Esophagus (tissue), 2 donors: ENCODE data around the gene PARD3. TPM values are rescaled to one million over a fixed set of nuclear protein-coding genes. Genes with fewer than 3 reads are reported as not detected.

Source experiments
- H3K27ac ChIP-seq, 2 donors: one replicate each; pipeline ENCODE4 v1.5.1; 2013; ENCODE audit warnings: low read depth in 2 of 2, mild to moderate bottlenecking in 2 of 2, inconsistent platforms in 1 of 2, low read length in 1 of 2, moderate library complexity in 1 of 2
- H3K27me3 ChIP-seq, 2 donors: one replicate each; pipeline ENCODE4 v1.6.1; 2013; ENCODE audit warnings: low read length in 2 of 2, control low read depth in 1 of 2, mild to moderate bottlenecking in 1 of 2; ENCODE audit not compliant: insufficient read depth in 2 of 2, control insufficient read depth in 1 of 2
- H3K36me3 ChIP-seq, 2 donors: one replicate each; pipeline ENCODE4 v1.6.1; 2013; ENCODE audit warnings: low read length in 1 of 2; ENCODE audit not compliant: control insufficient read depth in 2 of 2, insufficient read depth in 2 of 2
- H3K4me1 ChIP-seq, 2 donors: one replicate each; pipeline ENCODE4 v1.6.1; 2013; ENCODE audit warnings: low read length in 1 of 2; ENCODE audit not compliant: control insufficient read depth in 2 of 2, insufficient read depth in 2 of 2
- H3K4me3 ChIP-seq, 2 donors: one replicate each; pipeline ENCODE4 v1.5.1; 2013; ENCODE audit warnings: low read length in 2 of 2, mild to moderate bottlenecking in 2 of 2, low read depth in 1 of 2, moderate library complexity in 1 of 2
- H3K9me3 ChIP-seq, 2 donors: one replicate each; pipeline ENCODE4 v1.6.1; 2013; ENCODE audit warnings: mild to moderate bottlenecking in 2 of 2, low read depth in 1 of 2, low read length in 1 of 2, moderate library complexity in 1 of 2; ENCODE audit not compliant: control insufficient read depth in 2 of 2, insufficient read depth in 1 of 2
- WGBS, 2 donors: extraction: QIAGEN DNeasy Blood & Tissue Kit; methylation state at CpG; one replicate each; pipeline ENCODE4 v1.1.7; 2013; 5-methylcytosine and 5-hydroxymethylcytosine counted together
- polyA plus RNA-seq, 2 donors: library from polyadenylated mRNA; stranded (reverse); fragments of 200-250 nt; gene quantifications; one replicate each; pipeline ENCODE4 v1.2.3, GENCODE V29; 2013
- donor health status: healthy with polysubstance abuse.
- donor health status: Bipolar disorder and iron deficiency.

The PARD3 gene
- polyA plus RNA-seq, 2 donors: 40.3 to 71.3 TPM

DNA sequence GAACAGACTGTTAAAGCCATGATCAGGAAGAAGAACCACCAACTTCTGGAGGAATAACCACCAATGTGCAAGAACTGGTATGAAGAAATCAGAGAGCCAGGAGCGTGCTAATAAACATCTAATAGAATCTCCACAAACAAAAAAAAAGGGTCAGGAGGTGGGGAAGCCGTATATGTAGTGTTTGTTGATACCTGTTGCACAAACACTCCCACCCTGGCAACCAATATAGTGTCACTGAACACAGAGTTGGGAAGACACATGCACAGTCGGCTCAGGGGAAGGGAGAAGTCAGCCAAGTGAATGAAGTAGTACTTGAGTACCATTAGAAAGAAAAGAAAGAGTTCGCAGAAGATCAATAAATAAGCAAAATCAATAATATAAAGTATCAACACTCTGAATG is 400.1 kb downstream of the PARD3 start:
- 85 to 89% methylated on average over 4 of the region's 4 CpGs for WGBS, 2 donors

DNA sequence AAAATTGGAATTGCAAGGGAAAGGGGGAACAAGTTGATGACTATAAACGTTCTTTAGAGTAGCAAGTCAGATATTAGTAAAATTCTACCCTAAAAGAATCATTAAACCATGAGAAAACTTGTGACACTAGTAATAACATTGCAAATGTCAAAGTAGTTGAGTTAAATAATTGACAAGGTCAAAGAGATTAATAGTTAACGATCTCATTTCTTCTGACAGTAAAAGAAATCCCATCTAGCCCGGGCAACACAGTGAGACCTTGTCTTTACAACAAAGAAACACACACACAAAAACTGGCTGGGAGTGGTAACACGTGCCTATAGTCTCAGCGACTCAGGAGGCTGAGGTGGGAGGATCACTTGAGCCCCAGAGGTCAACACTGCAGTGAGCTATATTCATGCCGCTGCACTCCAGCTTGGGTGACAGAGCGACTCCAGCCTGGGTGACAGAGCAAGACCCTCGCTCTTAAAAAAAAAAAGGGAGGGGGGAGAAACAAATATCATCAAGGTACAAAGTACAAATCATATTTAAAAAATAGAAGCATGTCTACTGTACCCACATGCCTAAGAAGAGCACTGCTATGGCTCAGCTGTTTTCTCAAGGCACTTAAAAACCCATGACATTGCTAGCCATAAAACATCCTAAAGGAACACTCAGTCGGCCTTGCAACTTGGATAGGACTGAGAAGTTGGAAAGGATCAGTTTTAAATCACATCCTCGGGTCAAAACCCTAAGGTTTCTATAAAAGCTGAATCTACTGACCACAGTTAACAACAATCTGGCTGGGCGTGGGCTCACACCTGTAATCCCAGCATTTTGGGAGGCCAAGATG is 401.1 kb downstream of the PARD3 start:
- 88 to 89% methylated on average over 11 of the region's 11 CpGs for WGBS, 2 donors
- no peak overlapping the region for H3K27ac ChIP-seq
- H3K4me3 ChIP-seq: no peak overlapping the region
- H3K4me1 ChIP-seq: no peaks in the 10 kb centered on the region
- no peaks in the 10 kb centered on the region for H3K27me3 ChIP-seq
- no peaks in the 10 kb centered on the region for H3K36me3 ChIP-seq
- H3K9me3 ChIP-seq: no peaks in the 10 kb centered on the region

More for the DNA sequence above, 400.1 kb downstream of the PARD3 start:
- no peak overlapping the region for H3K4me3 ChIP-seq
- H3K4me1 ChIP-seq: no peaks in the 10 kb centered on the region
- no peak overlapping the region for H3K27ac ChIP-seq
- no peaks in the 10 kb centered on the region for H3K27me3 ChIP-seq
- H3K36me3 ChIP-seq: no peaks in the 10 kb centered on the region
- no peaks in the 10 kb centered on the region for H3K9me3 ChIP-seq

DNA sequence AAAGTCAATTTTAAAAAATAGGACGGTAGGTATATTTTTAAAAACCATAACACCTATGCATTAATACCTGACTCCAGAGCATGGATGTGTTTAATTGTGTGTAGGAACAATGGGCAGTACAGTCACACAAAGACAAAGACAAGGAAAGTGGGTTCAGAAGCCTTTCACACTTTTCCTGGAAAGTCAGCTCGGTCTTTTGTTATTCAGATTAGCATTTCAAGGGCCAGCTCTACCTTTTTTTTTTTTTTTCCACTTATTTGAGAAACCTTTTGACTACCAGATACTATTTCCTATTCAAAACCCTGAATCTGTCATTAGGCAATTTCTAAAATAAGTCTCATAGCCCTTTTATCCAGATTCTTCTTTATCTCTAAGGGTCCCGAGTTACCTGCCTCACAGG is 401.9 kb downstream of the PARD3 start:
- Histone ChIP-seq H3K27me3 (no peaks in the 10 kb centered on the region), H3K9me3 (no peaks in the 10 kb centered on the region), H3K36me3 (no peaks in the 10 kb centered on the region), H3K4me3 (no peak overlapping the region), H3K27ac (no peak overlapping the region), H3K4me1 (no peaks in the 10 kb centered on the region)
- 89 to 92% methylated on average over 3 of the region's 3 CpGs for WGBS, 2 donors

DNA sequence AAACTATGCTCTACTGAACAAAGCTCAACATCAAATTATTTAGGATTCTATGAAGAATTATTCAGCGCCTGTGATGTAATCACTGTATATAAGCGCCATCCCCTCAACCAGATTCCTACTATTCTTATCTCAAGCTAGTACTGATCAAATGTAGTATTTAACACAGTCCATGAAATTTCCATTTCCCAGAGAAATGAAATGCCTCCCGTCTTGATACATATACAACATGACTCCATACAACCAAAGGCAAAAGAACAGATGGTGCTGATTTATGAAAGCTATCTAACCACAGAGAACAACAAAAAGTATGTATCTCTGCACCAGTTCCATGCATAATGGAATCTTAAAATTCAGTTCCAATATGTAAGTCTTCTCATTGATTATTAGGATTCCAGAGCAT is 406.1 kb downstream of the PARD3 start:
- Histone ChIP-seq H3K4me3 (no peak overlapping the region), H3K27me3 (no peaks in the 10 kb centered on the region), H3K9me3 (no peaks in the 10 kb centered on the region), H3K36me3 (no peaks in the 10 kb centered on the region), H3K4me1 (no peaks in the 10 kb centered on the region), H3K27ac (no peak overlapping the region)
- 90 to 94% methylated on average over 3 of the region's 3 CpGs for WGBS, 2 donors

DNA sequence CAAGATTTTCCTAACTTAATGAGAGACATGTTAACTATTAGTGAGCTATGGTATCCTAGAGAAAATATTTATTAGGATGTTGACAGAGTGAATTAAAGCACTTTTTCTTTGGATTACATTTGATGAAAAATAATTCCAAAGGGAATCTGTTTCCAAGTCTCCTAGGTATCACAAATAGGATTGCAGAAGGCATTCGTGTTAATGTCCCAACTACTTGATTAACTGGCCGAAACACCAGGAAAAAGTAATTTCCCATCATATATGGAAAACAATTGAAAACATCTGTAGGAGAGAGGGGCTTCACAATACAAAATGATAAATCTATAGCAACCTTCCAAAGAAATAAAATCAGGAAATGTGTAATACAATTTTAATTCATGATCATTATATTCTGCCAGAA is 406.7 kb downstream of the PARD3 start:
- Histone ChIP-seq H3K4me3 (no peak overlapping the region), H3K36me3 (no peaks in the 10 kb centered on the region), H3K4me1 (no peaks in the 10 kb centered on the region), H3K27me3 (no peaks in the 10 kb centered on the region), H3K9me3 (no peaks in the 10 kb centered on the region), H3K27ac (no peak overlapping the region)
- WGBS, 2 donors: 81 to 92% methylated on average over 2 of the region's 2 CpGs

DNA sequence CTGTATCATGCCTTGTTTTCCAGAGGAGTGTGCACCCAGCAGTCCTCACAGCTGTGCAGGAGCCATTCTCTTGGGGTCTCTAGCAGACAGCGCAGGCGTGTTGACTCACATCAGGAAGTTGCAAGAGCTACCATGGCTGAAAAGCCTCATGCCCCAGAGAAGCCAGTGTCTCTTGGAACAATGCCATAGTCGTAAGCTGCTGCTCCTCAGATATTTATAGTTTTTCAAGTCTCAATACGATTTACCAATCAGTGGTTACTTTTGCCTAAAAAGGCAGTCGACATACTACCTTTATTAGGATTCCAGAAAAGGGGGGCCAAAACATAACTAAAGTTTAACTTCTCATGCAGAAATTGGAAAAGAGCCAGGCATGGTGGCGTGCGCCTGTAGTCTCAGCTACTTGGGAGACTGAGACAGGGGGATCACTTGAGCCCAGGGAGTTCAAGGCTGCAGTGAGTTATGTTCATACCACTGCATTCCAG is 407.7 kb downstream of the PARD3 start:
- Histone ChIP-seq H3K36me3 (no peaks in the 10 kb centered on the region), H3K4me1 (no peaks in the 10 kb centered on the region), H3K4me3 (no peak overlapping the region), H3K9me3 (no peaks in the 10 kb centered on the region), H3K27ac (no peak overlapping the region), H3K27me3 (no peaks in the 10 kb centered on the region)
- 72% methylated on average over 7 of the region's 7 CpGs for WGBS, 2 donors

DNA sequence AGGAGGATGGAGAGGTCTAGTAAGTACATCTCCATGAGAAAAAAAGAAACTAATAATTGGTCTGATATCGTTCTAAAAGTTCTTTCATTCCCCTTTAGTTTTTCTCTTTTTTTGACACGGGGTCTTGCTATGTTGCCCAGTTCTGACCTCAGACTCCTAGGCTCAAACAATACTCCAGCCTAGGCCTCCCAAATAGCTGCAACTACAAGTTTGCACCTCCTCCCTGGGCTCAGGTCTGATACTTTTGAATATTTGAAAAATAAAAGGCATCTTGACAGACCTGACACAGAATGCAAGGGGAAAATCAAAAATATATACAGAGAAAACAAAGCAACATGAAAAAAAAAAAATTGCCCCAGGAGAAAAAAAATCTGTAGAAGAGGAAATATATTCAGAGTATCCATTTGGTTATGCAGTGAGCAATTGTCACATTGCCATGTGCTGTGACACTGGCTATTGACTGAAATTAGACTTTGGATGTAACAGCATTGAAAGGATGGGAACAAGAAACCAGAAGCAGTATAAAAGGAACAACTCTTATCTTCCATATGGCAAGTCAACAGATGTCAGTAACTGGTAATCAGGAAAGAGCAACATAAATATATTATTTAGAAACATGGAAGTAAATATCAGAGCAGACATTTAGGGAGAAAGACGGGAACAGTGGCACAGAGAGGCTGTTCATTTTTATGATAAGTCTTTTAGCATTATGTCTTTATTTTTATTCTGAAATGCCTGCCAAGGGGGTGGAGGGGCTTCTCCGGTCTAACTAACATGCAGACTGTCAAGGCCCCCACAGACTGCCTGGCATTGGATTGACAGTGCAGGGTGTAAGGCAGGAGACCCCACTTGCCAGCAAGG is 408.4 kb downstream of the PARD3 start:
- Histone ChIP-seq H3K27me3 (no peaks in the 10 kb centered on the region), H3K9me3 (no peaks in the 10 kb centered on the region), H3K4me3 (no peak overlapping the region), H3K27ac (no peak overlapping the region), H3K4me1 (no peaks in the 10 kb centered on the region), H3K36me3 (no peaks in the 10 kb centered on the region)
- 67 to 69% methylated on average over 4 of the region's 4 CpGs for WGBS, 2 donors

DNA sequence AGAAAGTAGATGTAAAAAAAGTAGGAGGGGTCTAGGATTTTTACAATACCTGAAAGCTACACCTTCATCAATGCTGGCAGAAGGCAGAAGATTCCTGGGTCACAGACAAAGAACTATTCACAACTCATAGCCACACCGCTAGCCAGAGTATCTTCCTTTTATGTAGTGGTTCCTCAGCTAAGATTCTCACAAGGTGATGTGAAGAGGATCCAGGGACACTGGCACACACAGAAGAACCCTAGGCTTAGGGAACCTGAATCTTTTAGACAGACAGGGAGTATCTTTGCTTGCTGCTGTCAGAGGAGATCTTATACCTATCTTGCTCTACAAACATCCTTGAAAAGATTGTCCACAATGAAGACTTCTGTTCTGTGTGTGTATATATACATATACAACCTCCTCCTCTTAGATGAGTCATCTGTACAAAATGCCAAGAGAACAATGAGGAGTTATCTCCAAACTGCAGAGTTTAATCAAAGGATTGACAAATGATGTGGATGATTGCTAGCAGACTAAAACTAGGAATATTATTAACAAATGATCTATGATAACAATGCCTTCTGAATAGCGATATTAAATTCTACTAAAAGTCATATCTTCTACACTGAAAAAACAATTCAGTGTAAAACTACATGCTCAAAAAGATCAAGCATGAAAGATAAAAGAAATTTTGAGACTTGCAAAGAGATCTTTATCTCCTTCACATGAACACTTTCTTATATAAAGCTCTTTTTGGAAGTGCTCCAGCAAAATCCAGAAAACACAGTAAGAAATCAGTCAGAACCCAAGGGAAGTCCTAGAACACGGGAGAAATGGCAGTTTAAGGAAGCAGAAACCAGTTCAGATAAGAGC is 409.3 kb downstream of the PARD3 start:
- H3K27ac ChIP-seq: no peak overlapping the region
- no peaks in the 10 kb centered on the region for H3K4me1 ChIP-seq
- no peaks in the 10 kb centered on the region for H3K36me3 ChIP-seq
- 69 to 77% methylated on average over 3 of the region's 3 CpGs for WGBS, 2 donors
- no peak overlapping the region for H3K4me3 ChIP-seq
- no peaks in the 10 kb centered on the region for H3K9me3 ChIP-seq
- H3K27me3 ChIP-seq: no peaks in the 10 kb centered on the region

DNA sequence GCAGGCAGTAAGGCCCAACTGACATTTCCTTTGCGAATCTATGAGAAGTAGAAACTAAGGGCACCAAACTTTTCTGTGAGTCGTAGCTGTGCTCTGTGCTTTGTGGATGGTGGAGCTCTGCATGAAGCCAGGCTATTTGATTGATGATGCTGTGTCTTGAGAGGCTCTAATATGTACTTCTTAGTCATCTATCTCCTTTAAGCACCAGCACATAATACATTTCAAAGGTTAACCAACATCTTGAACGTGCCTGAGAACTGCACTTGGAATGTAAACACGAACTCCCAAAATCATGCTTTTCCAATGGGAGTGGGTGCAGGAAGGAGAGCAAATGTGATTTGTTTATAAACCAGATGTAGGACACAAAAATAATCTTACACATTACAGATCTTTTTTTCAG is 411.6 kb downstream of the PARD3 start:
- H3K4me3 ChIP-seq: no peak overlapping the region
- no peaks in the 10 kb centered on the region for H3K27me3 ChIP-seq
- no peaks in the 10 kb centered on the region for H3K9me3 ChIP-seq
- 73 to 76% methylated on average over 4 of the region's 4 CpGs for WGBS, 2 donors
- H3K4me1 ChIP-seq: no peaks in the 10 kb centered on the region
- H3K36me3 ChIP-seq: no peaks in the 10 kb centered on the region
- H3K27ac ChIP-seq: no peak overlapping the region
